HG03045 (cell line): Measurements from ENCODE around the gene ABCG4.

Source experiments
- ATAC-seq: cut with Tn5 transposase; IDR thresholded peaks from one replicate; pipeline ENCODE4 v1.9.1; 2021; ENCODE audit warnings: mild to moderate bottlenecking, moderate library complexity; ENCODE audit not compliant: unreplicated experiment

ABCG4 gene

GRCh38 chr11:119205080-119205479, 56.2 kb downstream of the ABCG4 start:
- ATAC-seq, result no peak

- ATAC-seq, result peak; percentile 86
These were observed 57.0 kb downstream of the ABCG4 start, which contains the start of gene CBL for GRCh38 chr11:119205574-119206510. CBL (plus strand) TSS chr11:119206339; CDS start chr11:119206418, 79 bp downstream.

GRCh38 chr11:119206511-119207414, 57.9 kb downstream of the ABCG4 start:
- peak; percentile 42 for ATAC-seq

GRCh38 chr11:119207415-119207960, 58.6 kb downstream of the ABCG4 start:
- no peak for ATAC-seq

GRCh38 chr11:119209186-119209585, 60.3 kb downstream of the ABCG4 start:
- ATAC-seq, result no peak

GRCh38 chr11:119210050-119210449, 61.2 kb downstream of the ABCG4 start:
- ATAC-seq, result no peak
